Immature natural killer cell (primary cell): ENCODE data around the gene NDOR1. TPM values are rescaled to one million over a fixed set of nuclear protein-coding genes. Genes with fewer than 3 reads are reported as not detected.
A peak's percentile ranks its signal among the peaks of the same experiment; 100 is the strongest.
"Not testable (repeated sequence)": the region's sequence is repeated elsewhere in the genome, so short reads cannot be mapped to it uniquely, and the experiment has no call there.

Source experiments
- DNase-seq, 3 donors: peaks; one replicate each; pipeline ENCODE4 v3.0.0; 2022; ENCODE audit warnings: mixed read lengths in 1 of 3
- H3K27ac Mint-ChIP-seq, 6 donors: one replicate each; pipeline ENCODE4 v1.8.0; 2020; ENCODE audit warnings: mixed read lengths in 6 of 6, mild to moderate bottlenecking in 5 of 6, inconsistent platforms in 4 of 6, moderate library complexity in 3 of 6
- H3K27me3 Mint-ChIP-seq, 3 donors: one replicate each; pipeline ENCODE4 v1.8.0; 2020 to 2021; ENCODE audit warnings: low read depth in 3 of 3, mild to moderate bottlenecking in 3 of 3, mixed read lengths in 3 of 3, moderate library complexity in 3 of 3, inconsistent platforms in 1 of 3
- H3K36me3 Mint-ChIP-seq, 3 donors: one replicate each; pipeline ENCODE4 v1.8.0; 2020; ENCODE audit warnings: mixed read lengths in 3 of 3, inconsistent platforms in 2 of 3, mild to moderate bottlenecking in 2 of 3
- H3K4me1 Mint-ChIP-seq, 2 donors: one replicate each; pipeline ENCODE4 v1.8.0; 2020; ENCODE audit warnings: inconsistent platforms in 2 of 2, mild to moderate bottlenecking in 2 of 2, mixed read lengths in 2 of 2, moderate library complexity in 1 of 2
- H3K4me3 Mint-ChIP-seq, 5 donors: one replicate each; pipeline ENCODE4 v1.8.0; 2020; ENCODE audit warnings: mild to moderate bottlenecking in 5 of 5, mixed read lengths in 5 of 5, inconsistent platforms in 3 of 5, moderate library complexity in 3 of 5
- H3K9me3 Mint-ChIP-seq, 6 donors: one replicate each; pipeline ENCODE4 v1.8.0; 2020; ENCODE audit warnings: mild to moderate bottlenecking in 6 of 6, mixed read lengths in 6 of 6, inconsistent platforms in 4 of 6, moderate library complexity in 3 of 6
- polyA plus RNA-seq, 3 donors: library from polyadenylated mRNA; unstranded; fragments of 300-500 nt; fragmentation: Illumina TruSeq; gene quantifications; one replicate each; pipeline ENCODE4 v1.2.3, GENCODE V29; 2021

NDOR1 gene
- polyA plus RNA-seq, 3 donors from 2014 or later: 1.7 to 10.3 (median 4.2) TPM

- H3K27me3 Mint-ChIP-seq: peaks cover 5 to 15% (median 5%) of the 10 kb centered on the region in 3 donors
- H3K4me1 Mint-ChIP-seq: peaks cover 11 to 18% of the 10 kb centered on the region in 2 donors
- no peak overlapping the region for H3K4me3 Mint-ChIP-seq
- no peaks in the 10 kb centered on the region for H3K9me3 Mint-ChIP-seq
- H3K36me3 Mint-ChIP-seq: no peaks in the 10 kb centered on the region
- DNase-seq: peak; percentile 86 to 87 (median 87)
- no peak overlapping the region for H3K27ac Mint-ChIP-seq
Measured at GRCh38 chr9:137236238-137236935, 30.9 kb downstream of the NDOR1 start.

GRCh38 chr9:137236936-137237421 is 31.5 kb downstream of the NDOR1 start:
- H3K4me1 Mint-ChIP-seq: peaks cover 12 to 18% of the 10 kb centered on the region in 2 donors
- H3K27me3 Mint-ChIP-seq: peaks cover 5 to 13% (median 5%) of the 10 kb centered on the region in 3 donors
- no peak overlapping the region for H3K4me3 Mint-ChIP-seq
- DNase-seq: no peak
- no peak overlapping the region for H3K27ac Mint-ChIP-seq
- H3K9me3 Mint-ChIP-seq: no peaks in the 10 kb centered on the region
- H3K36me3 Mint-ChIP-seq: no peaks in the 10 kb centered on the region

- Mint-ChIP-seq H3K4me1 (peaks cover 23 to 27% of the 10 kb centered on the region in 2 donors), H3K36me3 (peaks cover 0 to 3% (median 0%) of the 10 kb centered on the region in 3 donors), H3K27ac (no peak overlapping the region), H3K9me3 (no peaks in the 10 kb centered on the region), H3K27me3 (peaks cover 12 to 22% (median 15%) of the 10 kb centered on the region in 3 donors), H3K4me3 (no peak overlapping the region)
- no peak for DNase-seq
Measured at GRCh38 chr9:137237759-137238726, 32.5 kb downstream of the NDOR1 start.

- not testable (repeated sequence) for H3K9me3 Mint-ChIP-seq, DNase-seq
- peak overlapping the region; percentile 63 to 79 (median 71) for H3K4me3 Mint-ChIP-seq
Measured at GRCh38 chr9:137239541-137240200, 34.2 kb downstream of the NDOR1 start.

GRCh38 chr9:137240318-137240840 is 34.9 kb downstream of the NDOR1 start:
- Mint-ChIP-seq H3K36me3 (peaks cover 0 to 3% (median 0%) of the 10 kb centered on the region in 3 donors), H3K4me1 (peaks cover 28 to 31% of the 10 kb centered on the region in 2 donors), H3K9me3 (no peaks in the 10 kb centered on the region), H3K27me3 (peaks cover 12 to 26% (median 25%) of the 10 kb centered on the region in 3 donors), H3K4me3 (peak overlapping the region; percentile 63 to 79 (median 71)), H3K27ac (peak overlapping the region in 3 of 6 donors; percentile 46 to 92 (median 77))
- DNase-seq: peak in 2 of 3 donors; percentile 82 to 84

More at GRCh38 chr9:137239541-137240200, 34.2 kb downstream of the NDOR1 start:
- peaks cover 28 to 31% of the 10 kb centered on the region in 2 donors for H3K4me1 Mint-ChIP-seq
- H3K27ac Mint-ChIP-seq: peak overlapping the region in 5 of 6 donors; percentile 21 to 77 (median 48)
- peaks cover 12 to 26% (median 25%) of the 10 kb centered on the region in 3 donors for H3K27me3 Mint-ChIP-seq
- not testable (repeated sequence) for H3K36me3 Mint-ChIP-seq

GRCh38 chr9:137240841-137241489 is 35.5 kb downstream of the NDOR1 start, which contains the start of gene TUBB4B:
Gene TUBB4B, plus strand, starts transcription at chr9:137241287. Its CDS starts 74 bp downstream, at chr9:137241361.
- no peaks in the 10 kb centered on the region for H3K9me3 Mint-ChIP-seq
- H3K4me1 Mint-ChIP-seq: peaks cover 28 to 31% of the 10 kb centered on the region in 2 donors
- H3K4me3 Mint-ChIP-seq: peak within 1 kb of the TSS; percentile 92 to 96 (median 93)
- H3K27me3 Mint-ChIP-seq: peaks cover 12 to 26% (median 25%) of the 10 kb centered on the region in 3 donors
- H3K36me3 Mint-ChIP-seq: peaks cover 0 to 3% (median 0%) of the 10 kb centered on the region in 3 donors
- peak; percentile 99 for DNase-seq
- H3K27ac Mint-ChIP-seq: peak within 1 kb of the TSS; percentile 68 to 94 (median 92)

GRCh38 chr9:137241490-137242268 is 36.2 kb downstream of the NDOR1 start:
- H3K9me3 Mint-ChIP-seq: no peaks in the 10 kb centered on the region
- peak in 1 of 3 donors; percentile 52 for DNase-seq
- H3K27ac Mint-ChIP-seq: peak overlapping the region in 5 of 6 donors; percentile 64 to 92 (median 68)
- H3K27me3 Mint-ChIP-seq: peaks cover 12 to 26% (median 25%) of the 10 kb centered on the region in 3 donors
- H3K36me3 Mint-ChIP-seq: peaks cover 0 to 3% (median 0%) of the 10 kb centered on the region in 3 donors
- H3K4me3 Mint-ChIP-seq: peak overlapping the region; percentile 78 to 94 (median 84)
- H3K4me1 Mint-ChIP-seq: peaks cover 28 to 30% of the 10 kb centered on the region in 2 donors

GRCh38 chr9:137242269-137243203 is 37.0 kb downstream of the NDOR1 start:
- Mint-ChIP-seq H3K27me3 (peaks cover 12 to 28% (median 25%) of the 10 kb centered on the region in 3 donors), H3K4me3 (peak overlapping the region; percentile 77 to 85 (median 81)), H3K9me3 (no peaks in the 10 kb centered on the region), H3K36me3 (peaks cover 0 to 3% (median 0%) of the 10 kb centered on the region in 3 donors), H3K4me1 (peaks cover 28% of the 10 kb centered on the region in 2 donors), H3K27ac (peak overlapping the region; percentile 64 to 78 (median 74))
- peak in 2 of 3 donors; percentile 17 to 18 for DNase-seq

- Mint-ChIP-seq H3K4me3 (peak overlapping the region in 2 of 5 donors; percentile 21 to 24), H3K4me1 (peaks cover 28% of the 10 kb centered on the region in 2 donors)
- not testable (repeated sequence) for H3K27ac Mint-ChIP-seq
Measured at GRCh38 chr9:137243266-137243625, 37.7 kb downstream of the NDOR1 start.

GRCh38 chr9:137243626-137244485 is 38.4 kb downstream of the NDOR1 start:
- Mint-ChIP-seq H3K4me3 (peak overlapping the region in 2 of 5 donors; percentile 27 to 36), H3K36me3 (peaks cover 0 to 3% (median 0%) of the 10 kb centered on the region in 3 donors), H3K27me3 (peaks cover 12 to 28% (median 25%) of the 10 kb centered on the region in 3 donors), H3K4me1 (peaks cover 25 to 27% of the 10 kb centered on the region in 2 donors), H3K9me3 (no peaks in the 10 kb centered on the region), H3K27ac (no peak overlapping the region)
- peak in 2 of 3 donors; percentile 15 to 16 for DNase-seq

More at GRCh38 chr9:137243266-137243625, 37.7 kb downstream of the NDOR1 start:
- DNase-seq: peak in 1 of 3 donors; percentile 14
- not testable (repeated sequence) for H3K9me3 Mint-ChIP-seq, H3K36me3 Mint-ChIP-seq
- peaks cover 12 to 28% (median 25%) of the 10 kb centered on the region in 3 donors for H3K27me3 Mint-ChIP-seq
